H7 (cell line): ENCODE results near the gene GRAMD2B. TPM values are rescaled to one million over a fixed set of nuclear protein-coding genes. Genes with fewer than 3 reads are reported as not detected.
"Not testable (repeated sequence)": the region's sequence is repeated elsewhere in the genome, so short reads cannot be mapped to it uniquely, and the experiment has no call there.

Experiments
- DNase-seq: peaks from one replicate; pipeline ENCODE4 v3.0.0; 2012
- H3K27me3 ChIP-seq: 2 replicates; pipeline ENCODE4 v1.6.0; 2011; ENCODE audit warnings: mild to moderate bottlenecking, low read length; ENCODE audit not compliant: control insufficient read depth, insufficient read depth
- H3K36me3 ChIP-seq: replicated peaks from 2 replicates; pipeline ENCODE4 v1.5.1; 2011; ENCODE audit warnings: low read length; ENCODE audit not compliant: control insufficient read depth, insufficient read depth
- H3K4me3 ChIP-seq: 2 replicates; pipeline ENCODE4 v1.5.1; 2011; ENCODE audit warnings: low read depth, mild to moderate bottlenecking, control low read depth, low read length, moderate library complexity; ENCODE audit not compliant: insufficient read depth
- total RNA-seq: library from RNA; depleted of rRNA; stranded (reverse); fragments of >200 nt; shearing (Covaris generic); gene quantifications from 2 replicates; pipeline ENCODE4 v1.2.3, GENCODE V29; 2014; rRNA removed

GRAMD2B gene
- 4.1 and 7.1 TPM in 2 replicates for total RNA-seq

- DNase-seq, result peak; percentile 81
- no peaks in the 10 kb centered on the region for H3K27me3 ChIP-seq
- no peaks in the 10 kb centered on the region for H3K36me3 ChIP-seq
- peak within 1 kb of the TSS; percentile 83 for H3K4me3 ChIP-seq
Observed at GRCh38 chr5:126422994-126423788, at the start of gene GRAMD2B. GRAMD2B (plus strand) TSS chr5:126423409; CDS start chr5:126423607, 198 bp downstream.

- H3K4me3 ChIP-seq, result no peak overlapping the region
- no peak for DNase-seq
Observed at GRCh38 chr5:126374109-126374416, 49.1 kb upstream of the GRAMD2B start.

GRCh38 chr5:126376443-126376842 is 46.8 kb upstream of the GRAMD2B start:
- Histone ChIP-seq H3K4me3 (no peak overlapping the region), H3K27me3 (no peaks in the 10 kb centered on the region), H3K36me3 (no peaks in the 10 kb centered on the region)
- no peak for DNase-seq

More at GRCh38 chr5:126374109-126374416, 49.1 kb upstream of the GRAMD2B start:
- Histone ChIP-seq H3K36me3 (no peaks in the 10 kb centered on the region), H3K27me3 (no peaks in the 10 kb centered on the region)

GRCh38 chr5:126377424-126377823 is 45.8 kb upstream of the GRAMD2B start:
- DNase-seq, result no peak
- H3K4me3 ChIP-seq, result no peak overlapping the region
- no peaks in the 10 kb centered on the region for H3K27me3 ChIP-seq
- no peaks in the 10 kb centered on the region for H3K36me3 ChIP-seq

GRCh38 chr5:126380316-126380715 is 42.9 kb upstream of the GRAMD2B start:
- not testable (repeated sequence) for H3K36me3 ChIP-seq, H3K4me3 ChIP-seq, H3K27me3 ChIP-seq

GRCh38 chr5:126383246-126383645 is 40.0 kb upstream of the GRAMD2B start:
- no peak for DNase-seq
- H3K4me3 ChIP-seq, result no peak overlapping the region
- no peaks in the 10 kb centered on the region for H3K27me3 ChIP-seq
- H3K36me3 ChIP-seq, result no peaks in the 10 kb centered on the region

More at GRCh38 chr5:126380316-126380715, 42.9 kb upstream of the GRAMD2B start:
- not testable (repeated sequence) for DNase-seq

- H3K36me3 ChIP-seq, result no peaks in the 10 kb centered on the region
- no peak overlapping the region for H3K4me3 ChIP-seq
- no peaks in the 10 kb centered on the region for H3K27me3 ChIP-seq
- no peak for DNase-seq
Observed at GRCh38 chr5:126383776-126384175, 39.4 kb upstream of the GRAMD2B start.

- Histone ChIP-seq H3K27me3 (no peaks in the 10 kb centered on the region), H3K4me3 (no peak overlapping the region), H3K36me3 (no peaks in the 10 kb centered on the region)
- DNase-seq, result no peak
Observed at GRCh38 chr5:126384985-126385384, 38.2 kb upstream of the GRAMD2B start.

- H3K36me3 ChIP-seq, result no peaks in the 10 kb centered on the region
- H3K4me3 ChIP-seq, result no peak overlapping the region
- DNase-seq, result no peak
- no peaks in the 10 kb centered on the region for H3K27me3 ChIP-seq
Observed at GRCh38 chr5:126385524-126386502, 37.4 kb upstream of the GRAMD2B start.

- no peaks in the 10 kb centered on the region for H3K27me3 ChIP-seq
- no peak overlapping the region for H3K4me3 ChIP-seq
- H3K36me3 ChIP-seq, result no peaks in the 10 kb centered on the region
- DNase-seq, result no peak
Observed at GRCh38 chr5:126389179-126389578, 34.0 kb upstream of the GRAMD2B start.

- H3K4me3 ChIP-seq, result no peak overlapping the region
- no peaks in the 10 kb centered on the region for H3K27me3 ChIP-seq
- no peak for DNase-seq
- no peaks in the 10 kb centered on the region for H3K36me3 ChIP-seq
Observed at GRCh38 chr5:126390051-126390450, 33.2 kb upstream of the GRAMD2B start.

- no peak for DNase-seq
- H3K27me3 ChIP-seq, result no peaks in the 10 kb centered on the region
- H3K4me3 ChIP-seq, result no peak overlapping the region
- no peaks in the 10 kb centered on the region for H3K36me3 ChIP-seq
Observed at GRCh38 chr5:126391386-126391785, 31.8 kb upstream of the GRAMD2B start.

- no peaks in the 10 kb centered on the region for H3K36me3 ChIP-seq
- H3K27me3 ChIP-seq, result no peaks in the 10 kb centered on the region
- no peak for DNase-seq
- no peak overlapping the region for H3K4me3 ChIP-seq
Observed at GRCh38 chr5:126394211-126394788, 28.9 kb upstream of the GRAMD2B start.

- H3K4me3 ChIP-seq, result no peak overlapping the region
- peak; percentile 20 for DNase-seq
- H3K36me3 ChIP-seq, result no peaks in the 10 kb centered on the region
- H3K27me3 ChIP-seq, result no peaks in the 10 kb centered on the region
Observed at GRCh38 chr5:126395198-126395597, 28.0 kb upstream of the GRAMD2B start.
